ACHN (cell line): ENCODE results near the gene DNMT1.

Experiments used
- DNase-seq: peaks from one replicate; pipeline ENCODE4 v3.0.0-alpha.2; 2015
- in situ Hi-C: cut with HindIII; loops from 2 replicates; pipeline ENCODE4 v1.10.0; 2017; ENCODE audit warnings: low sequenced_read_pairs, low pct_ligation_motif_present, low pct_unique_long_range_greater_than_20kb

Gene DNMT1

DNA sequence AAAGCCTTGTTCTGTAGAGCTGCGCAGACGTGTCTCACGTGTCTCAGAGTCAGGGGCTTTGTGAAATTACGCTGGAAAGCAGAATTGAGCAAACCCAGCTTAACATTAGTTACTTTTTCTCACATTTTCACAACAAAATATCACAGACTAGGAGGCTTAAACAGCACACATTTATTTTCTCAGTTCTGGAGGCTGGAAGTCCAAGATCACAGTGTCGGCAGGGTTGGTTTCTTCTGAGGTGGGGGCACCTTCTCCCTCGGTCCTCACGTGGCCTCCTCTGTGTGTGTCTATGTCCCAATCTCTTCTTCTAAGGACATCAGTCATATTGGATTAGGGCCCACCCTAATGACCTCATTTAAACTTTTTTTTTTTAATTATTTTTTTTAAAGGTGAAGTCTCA is 70.3 kb downstream of the DNMT1 start:
- in situ Hi-C loops: no loop called here
- no peak for DNase-seq

DNA sequence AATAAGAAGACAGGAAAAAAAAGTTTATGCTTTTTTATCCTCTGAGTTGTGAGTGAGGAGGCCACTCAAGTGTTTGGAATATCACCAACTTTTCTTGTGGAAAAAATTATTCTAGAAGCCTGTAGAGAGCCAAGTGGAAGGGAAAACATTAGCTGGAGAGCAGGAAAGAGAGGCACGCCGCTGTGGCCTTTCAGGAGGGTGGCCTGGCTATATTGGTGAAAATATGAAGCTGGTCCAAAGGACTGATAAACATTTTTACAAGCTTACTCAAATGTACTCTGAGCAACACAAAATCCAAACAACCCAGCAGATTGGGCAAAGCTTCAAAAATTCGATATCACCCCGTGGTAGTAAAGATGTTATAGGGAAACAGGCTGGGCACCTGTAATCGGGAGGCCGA is 72.7 kb downstream of the DNMT1 start:
- DNase-seq: no peak

DNA sequence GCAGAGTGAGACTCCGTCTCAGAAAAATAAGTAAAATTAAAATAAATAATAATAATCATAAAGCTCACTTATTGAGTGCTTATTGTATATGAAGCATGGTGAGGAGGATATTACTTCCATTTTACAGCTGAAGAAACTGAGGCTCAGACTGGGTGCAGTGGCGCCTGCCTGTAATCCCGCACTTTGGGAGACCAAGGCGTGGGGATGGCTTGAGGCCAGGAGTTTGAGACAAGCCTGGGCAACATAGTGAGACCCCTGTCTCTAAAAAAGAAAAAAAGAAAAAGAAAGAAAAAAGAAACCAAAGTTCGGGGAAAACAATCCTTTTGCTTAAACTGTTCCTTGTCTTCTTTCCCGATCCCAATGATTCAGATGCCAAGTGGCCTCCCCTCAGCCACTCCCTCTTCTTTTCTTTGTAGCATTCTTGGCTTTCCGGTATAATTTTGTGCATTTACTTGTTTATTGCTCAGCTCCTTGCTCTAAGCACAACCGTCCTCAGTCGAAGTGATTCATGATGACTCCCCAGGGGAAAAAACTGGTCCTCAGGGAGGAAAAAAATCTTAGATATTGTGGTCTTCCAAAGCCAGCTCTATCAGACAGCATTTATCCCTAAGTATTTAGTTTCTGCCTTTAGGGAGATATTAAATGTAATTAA is 74.1 kb downstream of the DNMT1 start:
- in situ Hi-C loops: no loop called here
- no peak for DNase-seq

More for the DNA sequence above, 72.7 kb downstream of the DNMT1 start:
- in situ Hi-C loops: no loop called here

DNA sequence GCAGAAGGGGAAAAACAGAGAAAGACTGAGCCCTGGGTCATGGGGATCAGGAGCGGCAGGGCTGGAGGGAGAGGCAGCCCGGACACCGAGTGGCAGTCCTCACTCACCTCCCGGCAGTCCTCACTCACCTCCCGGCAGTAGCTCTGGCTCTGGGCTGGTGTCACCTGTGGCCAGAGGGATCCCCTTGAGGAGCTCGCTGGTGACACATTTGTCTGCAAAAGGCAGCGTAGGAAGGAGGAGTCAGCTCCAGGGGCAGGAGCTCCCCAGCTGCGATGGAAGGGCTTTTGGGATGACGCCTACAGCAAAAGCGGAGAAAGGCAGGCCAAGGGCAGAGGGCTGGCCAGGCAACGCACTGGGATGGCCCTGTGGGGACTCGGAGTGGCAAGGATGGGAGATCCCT is 75.8 kb downstream of the DNMT1 start:
- in situ Hi-C loops: no loop called here
- DNase-seq: no peak

DNA sequence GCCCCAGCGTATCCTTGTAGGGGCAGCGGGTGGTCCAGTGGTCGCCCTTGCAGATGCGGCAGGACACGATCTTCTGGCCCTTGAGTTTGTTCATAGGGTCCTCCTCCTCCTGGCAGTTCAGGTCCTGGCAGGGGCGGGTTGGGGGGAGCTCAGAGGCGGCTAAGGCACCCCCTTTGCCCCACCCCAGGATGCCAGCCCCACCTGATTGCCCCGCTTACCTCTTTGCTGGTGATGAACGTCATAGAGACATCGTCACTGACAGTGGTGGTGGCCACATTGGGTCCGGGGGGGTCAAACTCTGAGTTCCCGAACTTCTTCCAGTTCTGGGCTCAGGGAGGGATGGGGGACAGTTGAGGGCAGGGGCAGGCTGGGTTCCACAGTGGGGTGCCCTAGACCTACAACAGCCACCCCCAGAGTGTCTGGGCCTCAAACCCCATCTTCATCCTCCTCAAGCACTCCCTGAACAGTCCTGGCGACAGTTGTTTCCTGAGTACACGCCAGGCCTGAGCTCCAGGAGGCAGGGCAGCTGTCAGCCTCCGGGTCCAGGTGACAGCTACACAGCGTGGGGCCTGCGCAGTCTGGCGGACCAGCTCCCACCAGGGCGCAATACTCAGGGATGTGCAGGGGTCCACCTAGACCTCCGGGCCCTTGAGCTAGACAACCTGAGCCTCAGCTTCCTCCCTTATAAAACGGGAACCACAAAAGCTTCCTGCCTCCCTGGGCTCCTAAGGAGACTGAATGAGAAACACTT is 77.7 kb downstream of the DNMT1 start:
- in situ Hi-C loops: no loop called here
- no peak for DNase-seq

DNA sequence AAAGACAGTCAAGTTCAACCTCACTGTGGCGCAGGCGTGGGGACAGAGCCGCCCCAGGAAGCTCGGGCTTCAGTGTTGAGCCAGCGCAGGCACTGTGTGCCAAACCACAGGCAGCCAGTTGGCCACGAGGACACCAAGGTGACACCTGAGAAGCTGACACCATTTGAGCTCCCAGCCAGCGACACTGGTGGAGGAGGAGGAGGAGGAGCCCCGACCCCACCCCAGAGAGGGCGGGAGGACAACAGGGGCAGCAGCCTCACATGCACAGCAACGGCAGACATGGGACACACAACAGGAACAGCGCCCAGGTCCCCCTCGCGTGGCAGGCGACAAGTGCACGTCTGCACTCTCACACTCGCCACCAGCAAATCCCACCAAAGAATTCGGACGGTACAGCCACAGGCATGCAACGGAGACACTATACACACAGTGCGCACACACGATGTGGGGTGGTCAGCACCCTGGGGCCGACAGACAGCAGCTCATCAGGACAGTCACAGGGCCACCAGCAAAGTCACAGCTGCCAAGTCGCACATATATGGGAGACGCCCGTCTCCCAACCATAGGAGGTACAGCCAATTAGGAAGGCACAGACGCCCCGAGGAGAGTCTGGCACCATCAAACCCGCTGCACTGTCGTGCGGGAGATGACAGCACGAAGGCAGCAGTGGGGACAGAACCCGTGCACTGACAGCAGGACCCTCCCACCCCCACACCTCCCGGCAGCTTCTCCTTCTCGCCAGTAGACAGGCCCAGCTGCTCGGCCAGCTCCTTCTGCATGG is 78.5 kb downstream of the DNMT1 start:
- DNase-seq: no peak
- in situ Hi-C loops: no loop called here

DNA sequence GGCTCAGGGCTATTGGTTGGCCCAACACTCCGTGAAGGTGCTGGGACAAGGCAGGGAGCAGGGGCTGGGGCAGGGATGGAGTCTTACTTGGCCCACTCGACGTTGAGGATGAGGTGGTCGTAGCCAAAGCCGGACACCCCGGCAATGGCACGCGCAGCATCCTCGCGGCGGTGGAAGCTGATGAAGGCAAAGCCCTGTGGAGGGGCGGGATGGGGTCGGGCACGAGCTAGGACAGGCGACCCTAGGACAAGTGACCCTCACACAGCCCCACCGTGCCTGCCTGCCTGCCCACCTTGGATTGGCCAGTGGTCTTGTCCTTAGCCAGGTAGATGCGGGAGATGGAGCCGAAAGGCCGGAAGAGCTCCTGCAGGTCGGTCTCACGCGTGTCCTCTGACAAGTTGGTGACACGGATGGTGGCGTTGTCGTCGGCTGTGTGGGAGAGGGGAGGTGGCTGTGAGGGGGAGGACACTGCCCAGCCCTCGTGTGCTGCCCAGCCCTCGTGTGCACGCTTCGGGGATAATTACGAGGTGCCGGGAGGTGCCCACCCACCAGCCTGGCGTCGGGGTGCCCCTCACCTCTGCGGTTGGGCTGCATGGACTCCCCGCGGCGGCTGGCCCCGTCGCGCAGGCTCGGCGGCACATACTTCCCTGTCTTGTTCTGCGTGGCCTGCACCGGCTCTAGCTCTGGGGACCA is 79.2 kb downstream of the DNMT1 start:
- DNase-seq: no peak
- in situ Hi-C loops: no loop called here

DNA sequence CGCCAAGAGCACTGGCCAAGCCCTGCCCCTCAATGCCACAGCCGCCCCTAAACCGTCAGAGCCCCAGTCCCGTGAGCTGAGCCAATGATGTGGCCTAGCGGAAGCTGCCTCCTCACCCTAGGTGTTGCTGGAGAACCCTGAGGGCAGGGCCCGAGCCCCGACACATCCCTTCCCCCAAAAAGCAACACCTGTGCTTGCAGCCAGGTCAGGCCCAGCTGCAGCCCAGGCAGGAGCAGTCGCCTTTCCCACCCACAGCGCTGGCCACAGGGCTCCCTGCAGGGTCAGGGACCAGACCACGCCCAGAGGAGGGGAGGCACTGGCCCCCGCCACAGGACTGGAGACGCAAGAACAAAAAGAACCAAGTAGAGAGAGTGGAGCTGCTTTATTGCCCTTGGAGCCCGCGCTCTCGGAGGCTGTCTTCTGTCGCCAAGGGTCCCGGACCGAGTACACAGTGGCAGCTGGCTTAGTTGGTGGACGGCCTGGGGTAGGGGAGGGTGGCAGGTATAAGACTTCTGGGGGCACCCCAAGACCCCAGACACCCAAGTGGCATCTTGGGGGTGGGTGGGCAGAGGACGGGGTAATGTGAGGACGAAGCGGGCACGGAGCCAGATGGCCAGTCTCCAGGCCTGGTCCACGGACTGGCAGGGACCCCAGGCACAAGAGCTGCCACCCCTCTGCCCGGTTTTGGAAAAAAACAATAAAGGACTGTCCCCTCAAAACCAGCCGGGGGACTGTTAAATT is 79.9 kb downstream of the DNMT1 start:
- DNase-seq: no peak

DNA sequence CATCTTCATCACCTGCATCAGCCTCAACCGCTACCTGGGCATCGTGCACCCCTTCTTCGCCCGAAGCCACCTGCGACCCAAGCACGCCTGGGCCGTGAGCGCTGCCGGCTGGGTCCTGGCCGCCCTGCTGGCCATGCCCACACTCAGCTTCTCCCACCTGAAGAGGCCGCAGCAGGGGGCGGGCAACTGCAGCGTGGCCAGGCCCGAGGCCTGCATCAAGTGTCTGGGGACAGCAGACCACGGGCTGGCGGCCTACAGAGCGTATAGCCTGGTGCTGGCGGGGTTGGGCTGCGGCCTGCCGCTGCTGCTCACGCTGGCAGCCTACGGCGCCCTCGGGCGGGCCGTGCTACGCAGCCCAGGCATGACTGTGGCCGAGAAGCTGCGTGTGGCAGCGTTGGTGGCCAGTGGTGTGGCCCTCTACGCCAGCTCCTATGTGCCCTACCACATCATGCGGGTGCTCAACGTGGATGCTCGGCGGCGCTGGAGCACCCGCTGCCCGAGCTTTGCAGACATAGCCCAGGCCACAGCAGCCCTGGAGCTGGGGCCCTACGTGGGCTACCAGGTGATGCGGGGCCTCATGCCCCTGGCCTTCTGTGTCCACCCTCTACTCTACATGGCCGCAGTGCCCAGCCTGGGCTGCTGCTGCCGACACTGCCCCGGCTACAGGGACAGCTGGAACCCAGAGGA is 80.6 kb downstream of the DNMT1 start:
- no peak for DNase-seq
- in situ Hi-C loops: no loop called here

More for the DNA sequence above, 79.9 kb downstream of the DNMT1 start:
- in situ Hi-C loops: no loop called here

DNA sequence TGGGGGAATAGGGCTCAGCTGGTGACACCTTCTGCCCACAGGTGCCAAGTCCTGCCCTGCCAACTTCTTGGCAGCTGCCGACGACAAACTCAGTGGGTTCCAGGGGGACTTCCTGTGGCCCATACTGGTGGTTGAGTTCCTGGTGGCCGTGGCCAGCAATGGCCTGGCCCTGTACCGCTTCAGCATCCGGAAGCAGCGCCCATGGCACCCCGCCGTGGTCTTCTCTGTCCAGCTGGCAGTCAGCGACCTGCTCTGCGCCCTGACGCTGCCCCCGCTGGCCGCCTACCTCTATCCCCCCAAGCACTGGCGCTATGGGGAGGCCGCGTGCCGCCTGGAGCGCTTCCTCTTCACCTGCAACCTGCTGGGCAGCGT is 81.2 kb downstream of the DNMT1 start:
- in situ Hi-C loops: no loop called here
- DNase-seq: no peak

DNA sequence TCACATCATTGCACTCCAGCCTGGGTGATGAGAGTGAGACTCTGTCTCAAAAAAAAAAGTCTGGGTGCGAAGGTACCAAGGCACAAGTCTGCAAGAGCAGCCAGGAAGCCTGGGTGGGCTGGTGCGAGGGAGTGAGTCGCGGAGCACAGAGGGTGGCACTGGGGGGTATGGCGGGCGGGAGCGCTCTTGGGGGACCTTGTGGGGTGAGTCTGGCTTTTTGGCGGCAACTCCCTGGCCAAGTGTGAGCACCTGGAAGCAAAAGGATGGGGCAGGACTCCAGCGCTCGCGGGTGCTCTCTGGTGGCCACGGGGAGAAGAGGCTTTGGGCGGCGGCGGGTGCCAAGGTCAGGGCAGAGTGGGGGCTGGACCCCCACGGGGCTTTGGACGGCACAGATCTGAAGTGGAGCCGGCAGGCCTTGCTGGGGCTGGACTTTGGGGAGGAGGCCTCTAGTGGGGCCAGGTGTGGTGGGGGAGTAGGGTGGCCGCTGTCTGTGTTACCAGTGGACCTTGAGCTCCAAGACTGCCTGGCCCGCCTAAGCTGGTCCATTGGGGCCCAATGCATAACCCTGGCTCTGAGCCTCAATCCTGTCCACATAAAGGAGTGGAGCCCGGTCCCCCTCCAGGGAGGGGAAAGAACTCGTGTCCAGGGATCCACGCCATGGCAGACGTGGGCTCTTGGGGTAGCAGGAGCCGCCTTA is 81.7 kb downstream of the DNMT1 start:
- in situ Hi-C loops: no loop called here
- DNase-seq: no peak

DNA sequence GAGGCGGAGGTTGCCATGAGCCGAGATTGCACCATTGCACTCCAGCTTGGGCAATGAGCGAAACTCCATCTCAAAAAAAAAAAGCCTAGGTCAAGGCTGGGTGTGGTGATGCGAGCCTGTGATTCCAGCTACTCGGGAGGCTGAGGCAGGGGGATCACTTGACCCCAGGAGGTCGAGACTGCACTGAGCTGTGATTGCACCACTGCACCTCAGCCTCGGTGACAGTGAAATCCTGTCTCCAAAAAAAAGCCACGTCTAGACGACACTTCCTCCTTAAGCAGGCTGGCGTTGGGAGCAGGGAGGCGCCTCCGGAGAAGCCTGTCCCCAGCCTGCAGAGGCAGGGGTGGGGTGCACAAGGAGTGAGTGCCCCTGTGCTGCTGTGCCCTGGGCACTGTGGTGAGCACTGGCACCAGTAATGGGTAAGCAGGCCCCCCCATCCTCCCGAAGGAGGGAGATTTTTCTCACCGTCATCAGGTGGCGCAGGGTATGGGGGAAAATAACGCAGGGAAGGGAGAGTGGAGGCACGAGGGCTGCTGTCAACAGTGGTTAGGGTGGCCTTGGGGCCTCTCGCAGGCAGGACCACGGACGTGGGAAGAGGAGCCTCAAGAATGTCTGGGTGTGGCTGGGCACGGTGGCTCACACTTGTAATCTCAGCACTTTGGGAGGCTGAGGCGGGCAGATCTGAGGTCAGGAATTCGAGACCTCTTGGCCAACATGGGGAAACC is 82.6 kb downstream of the DNMT1 start:
- no peak for DNase-seq
- in situ Hi-C loops: no loop called here

DNA sequence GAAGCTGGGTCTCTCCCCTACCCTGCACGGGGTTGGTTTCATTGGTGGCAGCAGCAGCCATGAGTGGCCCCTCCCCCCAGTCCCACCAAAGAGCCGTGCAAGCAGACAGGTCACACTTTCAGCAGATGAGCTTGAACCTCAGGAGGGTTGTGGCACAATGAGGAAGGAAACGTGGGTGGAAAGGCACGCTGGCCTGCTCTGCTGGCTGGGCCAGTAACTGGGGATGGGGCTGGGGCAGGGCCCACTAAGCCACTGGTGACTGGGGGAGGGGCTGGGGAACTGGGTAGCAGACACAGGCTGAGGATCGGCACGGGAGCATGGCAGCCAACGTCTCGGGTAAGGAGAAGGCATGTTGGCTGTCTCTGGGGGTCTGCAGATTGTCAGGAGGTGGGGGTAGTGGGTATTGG is 83.3 kb downstream of the DNMT1 start, which contains the start of gene P2RY11:
TSS of gene P2RY11 (plus strand) at position 289 of the 407 bp plus-strand sequence. CDS start at position 318, 29 bp downstream.
- in situ Hi-C loops: no loop called here
- no peak for DNase-seq

DNA sequence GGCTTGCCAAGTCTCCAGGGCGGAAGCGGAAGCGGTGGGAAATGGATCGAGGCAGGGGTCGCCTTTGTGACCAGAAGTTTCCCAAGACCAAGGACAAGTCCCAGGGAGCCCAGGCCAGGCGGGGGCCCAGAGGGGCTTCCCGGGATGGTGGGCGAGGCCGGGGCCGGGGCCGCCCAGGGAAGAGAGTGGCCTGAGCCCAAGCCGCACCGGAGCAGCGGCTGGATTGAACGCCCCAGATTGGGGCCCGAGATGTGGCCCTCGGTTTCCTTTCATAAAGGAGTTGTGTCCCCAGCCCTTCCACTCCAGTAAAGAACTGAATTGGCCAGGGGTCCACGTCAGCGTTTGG is 83.8 kb downstream of the DNMT1 start:
- in situ Hi-C loops: no loop called here
- no peak for DNase-seq

DNA sequence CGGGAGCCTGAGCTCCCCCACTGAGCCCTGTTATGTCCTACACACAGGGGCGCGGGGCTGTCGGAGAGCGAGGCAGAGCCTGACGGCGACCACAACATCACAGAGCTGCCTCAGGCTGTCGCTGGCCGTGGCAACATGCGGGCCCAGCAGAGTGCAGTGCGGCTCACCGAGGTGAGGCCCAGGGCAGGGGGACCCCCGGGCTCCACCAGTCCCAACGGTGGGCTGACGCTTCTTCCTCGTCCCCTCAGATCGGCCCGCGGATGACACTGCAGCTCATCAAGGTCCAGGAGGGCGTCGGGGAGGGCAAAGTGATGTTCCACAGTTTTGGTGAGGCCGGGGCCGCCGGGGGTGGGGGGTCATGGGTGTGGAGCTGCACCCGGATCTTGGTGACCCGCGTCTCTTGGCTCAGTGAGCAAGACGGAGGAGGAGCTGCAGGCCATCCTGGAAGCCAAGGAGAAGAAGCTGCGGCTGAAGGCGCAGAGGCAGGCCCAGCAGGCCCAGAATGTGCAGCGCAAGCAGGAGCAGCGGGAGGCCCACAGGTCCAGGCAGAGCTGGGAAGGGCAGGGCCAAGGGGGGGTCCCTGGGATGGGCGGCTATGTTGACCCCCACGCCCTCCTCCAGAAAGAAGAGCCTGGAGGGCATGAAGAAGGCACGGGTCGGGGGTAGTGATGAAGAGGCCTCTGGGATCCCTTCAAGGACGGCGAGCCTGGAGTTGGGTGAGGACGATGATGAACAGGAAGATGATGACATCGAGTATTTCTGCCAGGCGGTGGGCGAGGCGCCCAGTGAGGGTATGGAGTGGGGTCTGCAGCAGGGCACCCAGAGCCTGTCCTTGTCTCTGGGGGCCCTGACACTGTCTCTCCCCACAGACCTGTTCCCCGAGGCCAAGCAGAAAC is 84.4 kb downstream of the DNMT1 start:
- no peak for DNase-seq
- in situ Hi-C loops: no loop called here

DNA sequence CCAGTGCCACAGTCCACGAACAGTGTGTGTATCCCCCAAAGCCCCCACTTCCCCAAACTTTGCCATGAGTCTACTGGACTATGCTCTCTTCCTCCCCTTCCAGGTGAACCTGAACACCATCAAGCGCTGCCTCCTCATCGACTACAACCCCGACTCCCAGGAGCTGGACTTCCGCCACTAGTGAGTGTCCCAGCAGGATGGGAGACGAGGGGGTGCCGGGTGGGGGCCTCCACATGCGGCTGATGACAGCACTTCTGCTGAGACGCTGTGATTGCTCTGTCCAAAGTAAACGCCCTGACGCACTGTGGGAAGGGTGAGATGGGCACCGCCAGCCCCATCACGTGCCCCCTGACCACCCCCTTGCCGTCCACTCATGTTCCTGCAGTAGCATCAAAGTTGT is 85.2 kb downstream of the DNMT1 start:
- in situ Hi-C loops: no loop called here

More for the DNA sequence above, 85.2 kb downstream of the DNMT1 start:
- no peak for DNase-seq
